Uterus (tissue), 4 donors: ENCODE measurements around the gene HCN3. TPM values are rescaled to one million over a fixed set of nuclear protein-coding genes. Genes with fewer than 3 reads are reported as not detected.

Source experiments
- DNase-seq, 2 donors: peaks; one replicate each; pipeline ENCODE4 v3.0.0-alpha.2; 2019 to 2020
- H3K27ac ChIP-seq, 2 donors: fragments of 200-600 bp; sonication (generic); 1 replicate in 1 of 2; 2 replicates in 1 of 2; pipeline ENCODE4 v1.5.1; 2016 to 2018
- H3K27me3 ChIP-seq, 2 donors: fragments of 200-600 bp; sonication (generic); one replicate each; pipeline ENCODE4 v1.5.1; 2018 to 2019; ENCODE audit warnings: control low read depth in 1 of 2
- H3K36me3 ChIP-seq, 2 donors: fragments of 200-600 bp; sonication (generic); one replicate each; pipeline ENCODE4 v1.5.1; 2019; ENCODE audit warnings: control low read depth in 1 of 2
- H3K4me1 ChIP-seq, 2 donors: fragments of 200-600 bp; sonication (generic); one replicate each; pipeline ENCODE4 v1.5.1; 2018 to 2019; ENCODE audit warnings: control low read depth in 1 of 2
- H3K4me3 ChIP-seq, 2 donors: fragments of 200-600 bp; sonication (generic); 1 replicate in 1 of 2; 2 replicates in 1 of 2; pipeline ENCODE4 v1.5.1; 2018 to 2019; ENCODE audit warnings: mild to moderate bottlenecking in 1 of 2
- H3K9me3 ChIP-seq, 2 donors: fragments of 200-600 bp; sonication (generic); one replicate each; pipeline ENCODE4 v1.5.1; 2019; ENCODE audit warnings: control low read depth in 1 of 2
- CTCF ChIP-seq, 4 experiments: fragments of 200-600 bp in 2 of 4; fragments of 450-650 bp in 2 of 4; sonication (generic) in 2 of 4; IDR thresholded peaks; one replicate each; pipeline ENCODE4 v1.5.1; 2016 to 2019; ENCODE audit warnings: antibody characterized with exemption in 4 of 4, mild to moderate bottlenecking in 2 of 4, moderate library complexity in 1 of 4
- POLR2A ChIP-seq, 2 donors: fragments of 450-650 bp; IDR thresholded peaks; one replicate each; pipeline ENCODE4 v1.6.1; 2016; ENCODE audit warnings: antibody characterized with exemption in 2 of 2, mild to moderate bottlenecking in 1 of 2, moderate library complexity in 1 of 2
- intact Hi-C: fragments of 100-400 bp; cut with DNase I; formaldehyde crosslinking; loops from one replicate; pipeline ENCODE4 v1.15.1; 2023; ENCODE audit warnings: low total_unique reads
- total RNA-seq, 4 donors: library from RNA; depleted of rRNA in 3 of 4; stranded (reverse); fragments of >200 nt in 3 of 4; gene quantifications; one replicate each; pipeline versions ENCODE4 v1.1.0 to v1.2.4, GENCODE V29; 2014 to 2023
- donor health status: DM: yes; HTN: yes; CAD: no.

Gene HCN3
- total RNA-seq, 4 donors from 2014 or later: 4.2 to 5.5 TPM; not detected in 2

- intact Hi-C loops: no loop called here
- TF ChIP-seq CTCF (IDR thresholded peaks at IDR 0.05) (no peak), POLR2A (IDR thresholded peaks at IDR 0.05) (no peak)
- Histone ChIP-seq H3K4me3 (no peak overlapping the region), H3K4me1 (peaks cover 3 to 6% of the 10 kb centered on the region in 2 donors), H3K9me3 (no peaks in the 10 kb centered on the region), H3K27me3 (no peaks in the 10 kb centered on the region), H3K27ac (no peak overlapping the region), H3K36me3 (no peaks in the 10 kb centered on the region)
- DNase-seq: no peak
These were observed 52.8 kb downstream of the HCN3 start for GRCh38 chr1:155329980-155330598.

- Histone ChIP-seq H3K27ac (no peak overlapping the region), H3K9me3 (no peaks in the 10 kb centered on the region), H3K27me3 (no peaks in the 10 kb centered on the region), H3K4me3 (no peak overlapping the region), H3K4me1 (no peaks in the 10 kb centered on the region), H3K36me3 (no peaks in the 10 kb centered on the region)
- DNase-seq: no peak
- TF ChIP-seq POLR2A (IDR thresholded peaks at IDR 0.05) (no peak), CTCF (IDR thresholded peaks at IDR 0.05) (no peak)
- intact Hi-C loops: no loop called here
These were observed 57.7 kb downstream of the HCN3 start for GRCh38 chr1:155334962-155335361.

Other genes starting within 250 kb of the HCN3 start
- 1 to 10 TPM in 1 of 4 donors, under 1 TPM in 1, not detected in 2; 0.07 to 1.6 TPM for gene DCST2, start 243.7 kb upstream of the HCN3 start, total RNA-seq
- 1 to 10 TPM in 2 of 4 donors, not detected in 2; 1.1 to 3.5 TPM for gene DCST1, start 243.6 kb upstream of the HCN3 start, total RNA-seq
- gene ADAM15, start 226.1 kb upstream of the HCN3 start, total RNA-seq: 100 to 1,000 TPM in 3 of 4 donors, 10 to 100 TPM in 1; 58.6 to 270 (median 153) TPM
- 1 to 10 TPM in 2 of 4 donors, not detected in 2; 8.0 to 8.4 TPM for gene EFNA4, start 213.7 kb upstream of the HCN3 start, total RNA-seq
- gene EFNA3, start 198.6 kb upstream of the HCN3 start, total RNA-seq: 1 to 10 TPM in 3 of 4 donors, not detected in 1; 3.2 to 7.6 (median 3.3) TPM
- 10 to 100 TPM; 22.3 to 58.5 (median 36.5) TPM for gene EFNA1, start 149.6 kb upstream of the HCN3 start, total RNA-seq
- 10 to 100 TPM in 3 of 4 donors, under 1 TPM in 1; 0.26 to 24.0 (median 21.8) TPM for gene SLC50A1, start 141.6 kb upstream of the HCN3 start, total RNA-seq
- 10 to 100 TPM; 36.1 to 94.4 (median 85.4) TPM for gene DPM3, start 136.9 kb upstream of the HCN3 start, total RNA-seq
- gene KRTCAP2, start 104.2 kb upstream of the HCN3 start, total RNA-seq: 100 to 1,000 TPM in 1 of 4 donors, 10 to 100 TPM in 2, 1 to 10 TPM in 1; 1.5 to 200 (median 62.5) TPM
- gene TRIM46, start 103.6 kb upstream of the HCN3 start, total RNA-seq: 1 to 10 TPM in 3 of 4 donors, under 1 TPM in 1; 0.26 to 4.6 (median 2.5) TPM
- gene THBS3, start 69.6 kb upstream of the HCN3 start, total RNA-seq: 100 to 1,000 TPM in 1 of 4 donors, 10 to 100 TPM in 3; 11.8 to 101 (median 38.3) TPM
- 10 to 100 TPM in 3 of 4 donors, 1 to 10 TPM in 1; 9.7 to 62.4 (median 26.0) TPM for gene MTX1, start 68.8 kb upstream of the HCN3 start, total RNA-seq
- gene ENTREP3, start 22.0 kb upstream of the HCN3 start, total RNA-seq: 10 to 100 TPM in 2 of 4 donors, 1 to 10 TPM in 2; 5.3 to 28.2 (median 11.7) TPM
- 10 to 100 TPM in 3 of 4 donors, 1 to 10 TPM in 1; 10.0 to 44.4 (median 29.2) TPM for gene SCAMP3, start 15.1 kb upstream of the HCN3 start, total RNA-seq
- gene CLK2, start 4.0 kb upstream of the HCN3 start, total RNA-seq: 10 to 100 TPM; 25.4 to 75.3 (median 39.3) TPM
- under 1 TPM in 1 of 4 donors, not detected in 3; 0.21 TPM for gene PKLR, start 24.0 kb downstream of the HCN3 start, total RNA-seq
- 100 to 1,000 TPM in 2 of 4 donors, 10 to 100 TPM in 2; 23.8 to 113 (median 99.6) TPM for gene FDPS, start 31.4 kb downstream of the HCN3 start, total RNA-seq
- gene RUSC1, start 43.4 kb downstream of the HCN3 start, total RNA-seq: 10 to 100 TPM; 13.8 to 49.1 (median 35.9) TPM